HT-29 (cell line): ENCODE measurements around the gene ABCC6. TPM values are rescaled to one million over a fixed set of nuclear protein-coding genes. Genes with fewer than 3 reads are reported as not detected.
"Not testable (repeated sequence)": the region's sequence is repeated elsewhere in the genome, so short reads cannot be mapped to it uniquely, and the experiment has no call there.

Experiments used
- DNase-seq: peaks from one replicate; pipeline ENCODE4 v3.0.0-alpha.2; 2015; ENCODE audit warnings: low spot score
- total RNA-seq: library from RNA; depleted of rRNA; stranded (reverse); fragments of >200 nt; shearing (Covaris generic); gene quantifications from 2 replicates; pipeline ENCODE4 v1.2.3, GENCODE V29; 2014

The ABCC6 gene
- total RNA-seq, 1 experiment from 2014 or later = 5.1 TPM

- DNase-seq = not testable (repeated sequence)
Measured at GRCh38 chr16:16190966-16191365, 32.3 kb downstream of the ABCC6 start.

GRCh38 chr16:16190546-16190945 lies 32.7 kb downstream of the ABCC6 start:
- no peak for DNase-seq

GRCh38 chr16:16189842-16190241 lies 33.5 kb downstream of the ABCC6 start:
- no peak for DNase-seq

- no peak for DNase-seq
Measured at GRCh38 chr16:16188827-16189226, 34.5 kb downstream of the ABCC6 start.

- DNase-seq = no peak
Measured at GRCh38 chr16:16186820-16187219, 36.5 kb downstream of the ABCC6 start.

GRCh38 chr16:16185095-16185494 lies 38.2 kb downstream of the ABCC6 start:
- DNase-seq = no peak

GRCh38 chr16:16184594-16184993 lies 38.7 kb downstream of the ABCC6 start:
- DNase-seq = no peak

GRCh38 chr16:16183562-16183961 lies 39.7 kb downstream of the ABCC6 start:
- DNase-seq = no peak

- DNase-seq = no peak
Measured at GRCh38 chr16:16182918-16183317, 40.4 kb downstream of the ABCC6 start.

GRCh38 chr16:16181748-16182147 lies 41.5 kb downstream of the ABCC6 start:
- not testable (repeated sequence) for DNase-seq

GRCh38 chr16:16178455-16179162 lies 44.7 kb downstream of the ABCC6 start:
- no peak for DNase-seq

GRCh38 chr16:16176328-16176727 lies 47.0 kb downstream of the ABCC6 start:
- DNase-seq = no peak

GRCh38 chr16:16175296-16175695 lies 48.0 kb downstream of the ABCC6 start:
- no peak for DNase-seq

- no peak for DNase-seq
Measured at GRCh38 chr16:16172991-16173390, 50.3 kb downstream of the ABCC6 start.

- DNase-seq = no peak
Measured at GRCh38 chr16:16171332-16171919, 51.9 kb downstream of the ABCC6 start.

GRCh38 chr16:16169615-16170014 lies 53.7 kb downstream of the ABCC6 start:
- DNase-seq = no peak

GRCh38 chr16:16168431-16168830 lies 54.9 kb downstream of the ABCC6 start:
- DNase-seq = no peak

- DNase-seq = no peak
Measured at GRCh38 chr16:16167927-16168326, 55.4 kb downstream of the ABCC6 start.

- no peak for DNase-seq
Measured at GRCh38 chr16:16166949-16167348, 56.3 kb downstream of the ABCC6 start.

GRCh38 chr16:16166085-16166484 lies 57.2 kb downstream of the ABCC6 start:
- no peak for DNase-seq

- DNase-seq = no peak
Measured at GRCh38 chr16:16164243-16164642, 59.1 kb downstream of the ABCC6 start.

GRCh38 chr16:16163571-16163970 lies 59.7 kb downstream of the ABCC6 start:
- DNase-seq = no peak

- DNase-seq = no peak
Measured at GRCh38 chr16:16163109-16163508, 60.2 kb downstream of the ABCC6 start.

GRCh38 chr16:16162591-16162990 lies 60.7 kb downstream of the ABCC6 start:
- DNase-seq = no peak
